Sigmoid colon (tissue), 3 donors: Measurements from ENCODE around the gene FBXO15.

Experiments used
- CTCF ChIP-seq, 4 experiments: fragments of 450-650 bp in 3 of 4; fragments of 200-600 bp in 1 of 4; IDR thresholded peaks; one replicate each; pipeline ENCODE4 v1.5.1; 2016 to 2019; ENCODE audit warnings: antibody characterized with exemption in 4 of 4, mild to moderate bottlenecking in 3 of 4, moderate library complexity in 2 of 4
- POLR2A ChIP-seq, 2 donors: fragments of 450-650 bp; IDR thresholded peaks; one replicate each; pipeline ENCODE4 v1.6.1; 2016; ENCODE audit warnings: antibody characterized with exemption in 2 of 2, mild to moderate bottlenecking in 2 of 2, moderate library complexity in 2 of 2

DNA sequence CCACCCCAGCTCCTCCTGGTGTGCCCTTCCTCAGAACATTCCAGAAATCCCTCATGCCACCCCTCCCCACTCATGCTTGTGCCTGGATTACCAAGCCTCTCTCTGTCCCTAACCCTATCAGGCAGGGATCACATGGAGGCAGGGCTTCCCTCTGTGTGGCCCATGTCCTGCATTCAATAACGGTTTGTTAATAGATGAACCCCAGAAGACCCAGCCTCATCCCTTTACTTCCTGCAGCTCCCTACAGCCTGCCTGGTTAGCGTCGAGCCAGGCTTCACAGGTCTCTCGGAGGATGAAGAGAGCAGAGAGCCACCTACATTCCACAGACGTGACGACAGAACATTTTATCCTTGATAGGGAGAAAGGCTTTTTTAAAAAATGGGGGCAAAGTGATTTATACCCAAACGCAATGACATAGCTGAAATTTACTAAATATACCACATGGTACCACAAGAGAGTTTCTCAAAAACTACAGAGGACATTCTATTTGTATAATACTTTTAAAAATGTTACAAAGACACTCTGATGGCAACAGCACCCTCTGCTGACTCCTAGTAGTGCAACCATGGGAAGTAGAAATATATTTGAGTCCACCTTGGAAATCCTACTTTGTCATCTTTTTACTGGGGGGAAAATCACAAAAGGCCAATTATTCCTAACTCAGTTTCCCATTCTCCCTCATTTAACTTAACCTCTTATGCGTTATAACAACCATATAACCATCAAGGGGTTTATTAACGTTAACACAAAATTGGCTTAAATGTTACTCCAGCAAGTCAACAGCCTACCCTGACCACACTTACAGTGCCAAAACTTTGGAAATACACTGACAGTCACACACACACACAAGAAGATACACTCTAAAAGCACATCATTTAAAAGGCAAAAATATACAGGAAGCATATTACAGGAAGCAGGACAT is 30.7 kb downstream of the FBXO15 start:
- TF ChIP-seq CTCF (IDR thresholded peaks at IDR 0.05) (peak in 1 of 4 experiments; percentile 28), POLR2A (IDR thresholded peaks at IDR 0.05) (no peak)
